H9 (cell line): Measurements from ENCODE around the gene FAM209A. TPM values are rescaled to one million over a fixed set of nuclear protein-coding genes. Genes with fewer than 3 reads are reported as not detected.
"Not testable (repeated sequence)": the region's sequence is repeated elsewhere in the genome, so short reads cannot be mapped to it uniquely, and the experiment has no call there.

Source experiments
- DNase-seq: peaks from one replicate; pipeline ENCODE4 v3.0.0-alpha.2; 2017
- H2AFZ ChIP-seq: one replicate; pipeline ENCODE4 v1.6.1; 2013; ENCODE audit warnings: mild to moderate bottlenecking, low read length, control low read depth, moderate library complexity
- H2AK5ac ChIP-seq: 2 replicates; pipeline ENCODE4 v1.6.1; 2013; ENCODE audit warnings: low read length, control low read depth, mixed read lengths; ENCODE audit not compliant: insufficient read length
- H2BK120ac ChIP-seq: one replicate; pipeline ENCODE4 v1.6.1; 2013; ENCODE audit warnings: low read depth, mild to moderate bottlenecking, low read length, control low read depth, inconsistent platforms; ENCODE audit not compliant: poor library complexity, severe bottlenecking
- H2BK12ac ChIP-seq: 2 replicates; pipeline ENCODE4 v1.6.1; 2013; ENCODE audit warnings: low read length, control low read depth, mixed read lengths, low read depth; ENCODE audit not compliant: insufficient read length
- H2BK15ac ChIP-seq: 2 replicates; pipeline ENCODE4 v1.6.1; 2013; ENCODE audit warnings: low read depth, low read length, control low read depth
- H2BK20ac ChIP-seq: one replicate; pipeline ENCODE4 v1.6.1; 2013; ENCODE audit warnings: low read depth, mild to moderate bottlenecking, low read length, control low read depth, inconsistent platforms; ENCODE audit not compliant: poor library complexity, severe bottlenecking
- H2BK5ac ChIP-seq: 2 replicates; pipeline ENCODE4 v1.6.1; 2013; ENCODE audit warnings: low read length, control low read depth, mixed read lengths; ENCODE audit not compliant: insufficient read length
- H3K14ac ChIP-seq: 2 replicates; pipeline ENCODE4 v1.6.1; 2013; ENCODE audit warnings: low read length, control low read depth; ENCODE audit not compliant: insufficient read depth
- H3K18ac ChIP-seq: 2 replicates; pipeline ENCODE4 v1.6.1; 2013; ENCODE audit warnings: low read depth, mild to moderate bottlenecking, mixed read lengths, low read length, control low read depth; ENCODE audit not compliant: insufficient read length
- H3K23ac ChIP-seq: 2 replicates; pipeline ENCODE4 v1.6.1; 2013; ENCODE audit warnings: low read length, control low read depth, mixed read lengths, low read depth; ENCODE audit not compliant: insufficient read length
- H3K23me2 ChIP-seq: 2 replicates; pipeline ENCODE4 v1.6.1; 2013; ENCODE audit warnings: low read depth, mild to moderate bottlenecking, mixed read lengths, low read length, control low read depth; ENCODE audit not compliant: insufficient read length, poor library complexity, severe bottlenecking
- H3K27ac ChIP-seq: 2 replicates; pipeline ENCODE4 v1.5.1; 2013; ENCODE audit warnings: low read length, control low read depth, mixed read lengths, low read depth; ENCODE audit not compliant: insufficient read length
- H3K27me3 ChIP-seq: 2 replicates; pipeline ENCODE4 v1.6.1; 2013; ENCODE audit warnings: low read length, control low read depth, inconsistent platforms; ENCODE audit not compliant: insufficient read depth
- H3K4ac ChIP-seq: 2 replicates; pipeline ENCODE4 v1.6.1; 2013; ENCODE audit warnings: low read depth, mild to moderate bottlenecking, control low read depth, inconsistent platforms, low read length, moderate library complexity
- H3K4me1 ChIP-seq: 2 replicates; pipeline ENCODE4 v1.6.1; 2013; ENCODE audit warnings: low read length, control low read depth, inconsistent platforms; ENCODE audit not compliant: insufficient read depth
- H3K4me2 ChIP-seq: 2 replicates; pipeline ENCODE4 v1.6.1; 2013; ENCODE audit warnings: low read length, control low read depth, mixed read lengths; ENCODE audit not compliant: insufficient read length, insufficient read depth
- H3K56ac ChIP-seq: 2 replicates; pipeline ENCODE4 v1.6.1; 2013; ENCODE audit warnings: low read depth, mild to moderate bottlenecking, mixed read lengths, low read length, control low read depth; ENCODE audit not compliant: insufficient read length
- H3K79me1 ChIP-seq: 2 replicates; pipeline ENCODE4 v1.6.1; 2013; ENCODE audit warnings: low read depth, mild to moderate bottlenecking, moderate library complexity, low read length, control low read depth, inconsistent platforms; ENCODE audit not compliant: insufficient read depth, poor library complexity, severe bottlenecking
- H3K79me2 ChIP-seq: 2 replicates; pipeline ENCODE4 v1.6.1; 2013; ENCODE audit warnings: low read length, control low read depth, inconsistent platforms; ENCODE audit not compliant: insufficient read depth
- H3K9ac ChIP-seq: 2 replicates; pipeline ENCODE4 v1.6.1; 2013; ENCODE audit warnings: low read length, control low read depth, mixed read lengths; ENCODE audit not compliant: insufficient read length; ENCODE audit errors: extremely low read depth
- H3K9me3 ChIP-seq: one replicate; pipeline ENCODE4 v1.6.1; 2013; ENCODE audit warnings: low read depth, low read length, inconsistent platforms; ENCODE audit not compliant: control insufficient read depth
- H3T11ph ChIP-seq: one replicate; pipeline ENCODE4 v1.6.1; 2013; ENCODE audit warnings: mild to moderate bottlenecking, low read length, control low read depth, inconsistent platforms
- H4K20me1 ChIP-seq: one replicate; pipeline ENCODE4 v1.6.1; 2013; ENCODE audit not compliant: control insufficient read depth, insufficient read length, insufficient read depth
- H4K5ac ChIP-seq: 2 replicates; pipeline ENCODE4 v1.6.1; 2013; ENCODE audit warnings: low read depth, mild to moderate bottlenecking, mixed read lengths, low read length, control low read depth; ENCODE audit not compliant: insufficient read length
- H4K8ac ChIP-seq: replicated peaks from 2 replicates; pipeline ENCODE4 v1.6.1; 2013; ENCODE audit warnings: low read length, control low read depth, mixed read lengths, low read depth; ENCODE audit not compliant: insufficient read length
- H4K91ac ChIP-seq: 2 replicates; pipeline ENCODE4 v1.6.1; 2013; ENCODE audit warnings: low read depth, mild to moderate bottlenecking, moderate library complexity, mixed read lengths, low read length, control low read depth; ENCODE audit not compliant: insufficient read length
- H3K27ac Mint-ChIP-seq, 3 experiments: 2 replicates in 2 of 3; 3 replicates in 1 of 3; pipeline ENCODE4 v1.8.0; 2020 to 2021; ENCODE audit warnings: mixed read lengths in 3 of 3, mild to moderate bottlenecking in 1 of 3, moderate library complexity in 1 of 3
- H3K27me3 Mint-ChIP-seq: 2 replicates; pipeline ENCODE4 v1.8.0; 2021; ENCODE audit warnings: low read depth, mild to moderate bottlenecking, moderate library complexity, mixed read lengths
- H3K36me3 Mint-ChIP-seq, 3 experiments: 2 replicates in 2 of 3; 3 replicates in 1 of 3; pipeline ENCODE4 v1.8.0; 2020 to 2021; ENCODE audit warnings: low read depth in 3 of 3, mixed read lengths in 3 of 3; ENCODE audit not compliant: insufficient read depth in 1 of 3
- H3K4me1 Mint-ChIP-seq, 2 experiments: 2 replicates each; pipeline ENCODE4 v1.8.0; 2020; ENCODE audit warnings: mixed read lengths in 2 of 2
- H3K4me3 Mint-ChIP-seq, 2 experiments: 2 replicates in 1 of 2; 3 replicates in 1 of 2; pipeline ENCODE4 v1.8.0; 2020 to 2021; ENCODE audit warnings: mild to moderate bottlenecking in 2 of 2, mixed read lengths in 2 of 2, moderate library complexity in 1 of 2
- H3K9me3 Mint-ChIP-seq, 2 experiments: 2 replicates in 1 of 2; 3 replicates in 1 of 2; pipeline ENCODE4 v1.8.0; 2020; ENCODE audit warnings: mild to moderate bottlenecking in 2 of 2, mixed read lengths in 2 of 2, moderate library complexity in 1 of 2
- CTCF ChIP-seq: fragments of 200-600 bp; sonication (generic); conservative IDR thresholded peaks from 3 replicates; pipeline ENCODE4 v1.8.0; 2021; ENCODE audit warnings: antibody characterized with exemption, mild to moderate bottlenecking
- WGBS: extraction: QIAGEN DNeasy Blood & Tissue Kit; methylation state at CpG from one replicate; pipeline ENCODE4 v1.1.7; 2013; ENCODE audit warnings: missing lambda C conversion rate, low lambda C conversion rate, mixed read lengths; ENCODE audit not compliant: insufficient read length; ENCODE audit errors: extremely low coverage; 5-methylcytosine and 5-hydroxymethylcytosine counted together
- total RNA-seq: library from RNA; stranded (reverse); gene quantifications from 2 replicates; pipeline ENCODE4 v1.2.1, GENCODE V29; 2021

The FAM209A gene
- total RNA-seq, 1 experiment from 2014 or later, result not detected

DNA sequence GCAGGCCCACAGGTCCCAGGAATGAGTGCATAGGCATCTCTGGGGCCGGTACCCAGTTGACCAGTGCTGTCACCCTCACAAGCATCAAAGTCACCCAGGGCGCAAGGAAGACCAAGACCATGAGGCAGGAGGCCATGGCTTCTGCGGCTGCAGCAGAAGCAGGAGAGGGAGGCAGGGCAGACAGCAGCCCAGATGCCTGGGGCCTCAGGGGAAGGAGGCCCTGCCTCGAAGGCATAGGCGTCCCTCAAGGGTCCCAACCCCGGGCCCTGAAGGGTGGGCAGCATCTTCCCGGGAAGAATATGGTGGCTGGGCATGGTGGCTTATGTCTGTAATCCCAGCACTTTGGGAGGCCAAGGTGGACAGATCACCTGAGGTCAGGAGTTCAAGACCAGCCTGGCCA is 3.0 kb downstream of the FAM209A start:
- DNase-seq, result no peak
- no peak overlapping the region for H3K14ac ChIP-seq
- H4K20me1 ChIP-seq, result no peaks in the 10 kb centered on the region
- H3K9me3 Mint-ChIP-seq, result no peaks in the 10 kb centered on the region
- H3K4me1 Mint-ChIP-seq, result no peaks in the 10 kb centered on the region
- no peak for TF ChIP-seq CTCF
- no peak overlapping the region for H2BK12ac ChIP-seq
- H3K9ac ChIP-seq, result no peak overlapping the region
- H4K5ac ChIP-seq, result no peak overlapping the region
- H3K27me3 Mint-ChIP-seq, result no peaks in the 10 kb centered on the region
- H3K56ac ChIP-seq, result no peak overlapping the region
- no peaks in the 10 kb centered on the region for H3K23me2 ChIP-seq
- H3K36me3 Mint-ChIP-seq, result peaks cover 0 to 3% (median 0%) of the 10 kb centered on the region in 3 experiments; a peak in 2 of 7 replicates
- no peak overlapping the region for H3T11ph ChIP-seq
- H3K4ac ChIP-seq, result no peak overlapping the region
- no peak overlapping the region for H2BK20ac ChIP-seq
- no peak overlapping the region for H3K18ac ChIP-seq
- H2BK5ac ChIP-seq, result no peak overlapping the region
- H3K27me3 ChIP-seq, result no peaks in the 10 kb centered on the region
- H2BK120ac ChIP-seq, result no peak overlapping the region
- no peak overlapping the region for H3K4me2 ChIP-seq
- H4K8ac ChIP-seq, result no peak overlapping the region
- H3K23ac ChIP-seq, result no peak overlapping the region
- no peaks in the 10 kb centered on the region for H3K79me1 ChIP-seq
- H3K27ac ChIP-seq, result no peak overlapping the region
- H3K79me2 ChIP-seq, result no peaks in the 10 kb centered on the region
- no CpG with 5 or more reads among the region's 7 CpGs for WGBS
- H2AFZ ChIP-seq, result no peak overlapping the region
- H3K4me1 ChIP-seq, result no peaks in the 10 kb centered on the region
- H3K4me3 Mint-ChIP-seq, result no peak overlapping the region
- H2AK5ac ChIP-seq, result no peak overlapping the region
- no peak overlapping the region for H4K91ac ChIP-seq
- H3K9me3 ChIP-seq, result no peaks in the 10 kb centered on the region
- no peak overlapping the region for H2BK15ac ChIP-seq
- H3K27ac Mint-ChIP-seq, result no peak overlapping the region

DNA sequence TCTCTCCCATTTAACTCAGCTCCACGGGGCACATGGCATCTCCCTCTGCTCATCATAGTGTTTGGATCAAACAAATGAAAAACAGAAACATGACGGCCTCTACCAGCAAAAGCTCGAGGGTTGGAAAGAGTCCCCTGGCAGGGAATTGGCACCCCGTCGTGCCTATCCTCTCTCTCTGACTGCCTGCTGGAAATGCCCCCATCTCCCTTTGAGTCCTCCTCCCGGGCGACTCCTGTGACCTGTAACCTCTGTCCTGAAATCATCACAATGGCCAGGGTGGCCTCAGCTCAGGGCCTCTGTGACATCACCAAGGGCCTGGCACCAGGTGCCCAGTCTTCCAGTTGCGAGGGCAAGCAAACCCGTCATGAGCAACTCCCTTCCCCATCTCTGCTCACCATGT is 8.4 kb downstream of the FAM209A start, which contains the start of gene FAM209B:
Gene FAM209B (plus strand): TSS at position 301 of the 400 bp plus-strand sequence. CDS start 96 bp downstream, at position 397.
- not testable (repeated sequence) for H3K27me3 ChIP-seq, H3K79me1 ChIP-seq, H3K14ac ChIP-seq, DNase-seq, H2BK12ac ChIP-seq, H2BK20ac ChIP-seq, H3K18ac ChIP-seq, H3K4ac ChIP-seq, H3K9me3 ChIP-seq, H2AK5ac ChIP-seq, H3K36me3 Mint-ChIP-seq, H3K27me3 Mint-ChIP-seq, H3K23ac ChIP-seq, H3K23me2 ChIP-seq, H2BK120ac ChIP-seq, H2BK5ac ChIP-seq, H3K4me1 Mint-ChIP-seq, H3K56ac ChIP-seq, H3K4me2 ChIP-seq, H4K20me1 ChIP-seq, H3K79me2 ChIP-seq, H3K9me3 Mint-ChIP-seq, H4K8ac ChIP-seq, H3K4me1 ChIP-seq, H3T11ph ChIP-seq, H3K4me3 Mint-ChIP-seq, H2AFZ ChIP-seq, H3K27ac ChIP-seq, H4K5ac ChIP-seq, H3K9ac ChIP-seq, H4K91ac ChIP-seq, H2BK15ac ChIP-seq
- peak within 1 kb of the TSS in 1 of 3 experiments; percentile 64; a peak in 3 of 7 replicates for H3K27ac Mint-ChIP-seq
- no CpG with 5 or more reads among the region's 9 CpGs for WGBS
